Astrocyte of the hippocampus (primary cell): ENCODE measurements around the gene FAM163B.

Experiments
- DNase-seq: peaks from one replicate; pipeline ENCODE4 v3.0.0; 2011; ENCODE audit warnings: low read depth, low spot score

FAM163B gene

DNA sequence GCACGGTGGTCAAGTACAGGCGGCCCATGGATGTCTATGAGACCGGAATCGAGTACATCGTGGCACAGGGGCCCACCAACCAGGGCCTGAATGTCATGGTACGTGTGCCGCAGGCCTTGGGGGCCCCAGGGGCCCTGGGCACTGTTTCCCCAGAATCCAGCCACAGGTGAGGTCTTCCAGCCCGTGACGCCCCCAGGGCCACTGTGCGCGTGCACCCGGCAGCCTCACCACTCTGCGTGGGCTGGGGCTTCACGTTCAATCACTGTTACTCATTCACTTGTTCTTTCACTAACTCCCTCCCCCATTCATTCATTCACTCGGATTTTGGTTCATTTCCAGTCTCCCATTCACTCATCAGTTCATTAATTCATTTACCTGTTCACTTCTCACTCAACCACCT lies 62.1 kb downstream of the FAM163B start:
- DNase-seq = no peak

DNA sequence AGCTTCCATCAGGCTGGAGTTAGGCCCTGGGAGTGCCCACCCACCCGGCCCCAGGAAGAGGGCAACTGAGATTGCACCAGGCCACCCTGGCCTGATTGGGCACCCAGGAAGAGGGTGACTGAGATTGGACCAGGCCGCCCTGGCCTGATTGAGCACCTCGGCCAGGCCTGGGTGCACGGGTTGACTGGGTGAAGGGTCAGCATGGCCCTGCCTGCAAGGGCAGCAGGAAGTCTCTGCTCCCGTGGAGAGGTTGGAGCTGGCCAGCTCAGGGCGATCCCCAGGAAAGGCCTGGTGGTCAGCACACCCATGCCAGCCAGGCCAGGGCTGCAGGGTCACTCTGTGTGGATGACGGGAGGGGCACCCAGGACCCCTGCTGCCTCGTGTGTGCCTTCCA lies 62.9 kb downstream of the FAM163B start:
- no peak for DNase-seq

DNA sequence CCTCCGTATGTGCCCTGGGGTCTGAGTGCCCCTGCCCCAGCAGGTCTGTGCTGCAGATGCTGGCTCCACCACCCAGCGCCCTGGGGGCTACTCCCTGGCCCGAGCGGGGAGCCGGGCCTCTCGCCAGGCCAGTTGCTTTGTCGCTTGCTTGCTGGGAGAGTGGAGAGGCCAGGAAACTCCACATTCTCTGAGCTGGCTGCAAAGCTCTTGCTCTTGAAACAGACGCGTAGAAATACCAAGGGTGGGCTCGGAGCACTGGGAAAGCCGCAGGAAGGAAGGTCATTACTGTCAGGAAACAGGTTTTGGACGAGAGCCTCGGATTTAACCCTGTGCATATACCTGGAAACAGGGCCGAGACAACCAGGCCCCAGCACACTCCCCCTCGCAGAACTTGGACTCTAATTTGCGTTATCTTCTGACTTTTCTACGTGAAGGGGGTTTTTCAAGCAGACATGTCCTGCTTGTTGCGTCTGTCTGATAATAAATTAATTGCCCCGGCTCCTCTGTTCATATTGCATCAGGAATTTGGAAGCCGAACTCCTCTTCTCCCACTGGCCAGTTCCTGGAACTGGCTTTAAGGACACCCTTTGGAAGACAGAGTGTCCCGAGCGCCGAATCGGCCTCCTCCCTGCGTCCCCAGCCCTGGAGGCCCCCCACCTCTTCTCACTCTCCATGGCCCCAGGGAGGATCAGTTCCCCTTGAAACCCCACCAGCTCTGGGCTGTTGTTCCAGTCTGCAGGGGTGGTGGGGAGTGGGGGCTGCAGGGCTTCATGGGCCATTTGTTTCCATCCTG lies 63.5 kb downstream of the FAM163B start:
- no peak for DNase-seq

GRCh38 chr9:133543772-133544467 lies 65.3 kb downstream of the FAM163B start:
- DNase-seq = no peak

- no peak for DNase-seq
Measured at GRCh38 chr9:133542002-133542401, 67.2 kb downstream of the FAM163B start.

GRCh38 chr9:133540698-133541025 lies 68.5 kb downstream of the FAM163B start:
- DNase-seq = no peak

DNA sequence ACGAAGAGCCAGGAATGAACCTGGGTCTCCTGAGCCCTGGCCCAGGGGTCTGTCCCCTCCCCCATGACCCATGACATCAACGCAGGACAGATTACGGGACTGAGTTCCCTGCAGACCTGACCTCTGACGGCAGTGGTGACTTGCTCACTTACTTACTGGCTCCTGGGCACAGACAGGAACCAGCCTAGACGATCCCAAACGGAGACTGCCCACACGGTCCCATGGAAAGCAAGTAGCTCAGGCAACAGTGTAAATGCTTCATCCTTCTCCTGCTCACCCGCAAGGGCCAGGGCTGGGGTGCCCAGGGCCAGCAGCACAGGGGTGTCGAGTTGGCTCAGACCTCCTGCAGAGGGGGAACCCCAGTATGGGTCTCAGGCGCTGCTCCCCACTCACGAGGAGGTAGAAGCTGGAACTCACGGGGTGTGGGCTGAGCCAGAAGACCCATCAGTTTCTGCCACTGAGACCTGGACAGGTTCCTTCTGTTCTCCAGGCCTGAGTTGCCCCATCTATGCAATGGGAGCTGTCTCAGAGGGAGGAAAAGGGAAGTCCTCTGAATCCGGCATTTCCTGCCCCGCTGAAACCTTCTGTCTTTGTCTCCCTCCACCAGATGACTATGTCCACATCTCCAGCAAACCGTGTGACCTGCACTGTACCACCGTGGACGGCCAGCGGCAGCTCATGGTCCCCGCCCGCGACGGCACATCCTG lies 69.0 kb downstream of the FAM163B start:
- no peak for DNase-seq

- no peak for DNase-seq
Measured at GRCh38 chr9:133538851-133539833, 70.0 kb downstream of the FAM163B start.

DNA sequence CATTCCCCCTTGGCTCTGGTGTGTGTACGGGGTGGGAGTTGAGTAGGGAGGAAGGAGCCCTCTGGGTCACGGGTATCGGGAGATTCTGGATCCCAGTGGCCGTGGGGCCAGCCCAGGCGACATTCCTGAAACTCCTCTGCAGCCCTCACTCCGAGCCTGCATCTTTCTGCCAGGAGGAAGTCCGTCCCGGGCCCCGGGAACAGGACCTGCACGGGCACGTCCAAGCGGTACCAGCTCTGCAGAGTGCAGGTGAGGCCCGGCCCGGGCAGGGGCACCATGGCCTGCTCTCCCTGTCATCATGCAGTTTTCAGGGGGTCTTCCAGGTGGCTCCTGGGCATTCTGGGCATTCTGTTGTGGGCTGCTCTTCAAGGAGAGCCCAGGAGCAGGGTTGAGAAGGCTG lies 71.0 kb downstream of the FAM163B start:
- no peak for DNase-seq

DNA sequence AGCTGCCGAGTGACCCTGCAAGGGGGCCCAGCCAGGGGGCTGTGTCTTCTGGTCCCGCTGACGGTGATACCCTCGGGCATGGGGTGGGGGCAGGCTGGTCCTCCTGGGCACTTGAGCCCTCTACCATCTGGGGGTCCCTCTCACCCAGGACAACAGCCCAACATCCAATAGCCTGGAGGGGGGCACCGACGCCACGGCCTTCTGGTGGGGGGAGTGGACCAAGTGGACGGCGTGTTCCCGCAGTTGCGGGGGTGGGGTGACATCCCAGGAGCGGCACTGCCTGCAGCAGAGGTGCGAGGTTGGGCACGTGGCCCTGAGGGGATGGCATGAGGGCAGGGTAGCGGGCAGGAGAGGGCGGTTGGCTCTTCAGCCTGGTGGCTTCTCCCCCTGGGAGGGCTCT lies 71.9 kb downstream of the FAM163B start:
- DNase-seq = no peak

DNA sequence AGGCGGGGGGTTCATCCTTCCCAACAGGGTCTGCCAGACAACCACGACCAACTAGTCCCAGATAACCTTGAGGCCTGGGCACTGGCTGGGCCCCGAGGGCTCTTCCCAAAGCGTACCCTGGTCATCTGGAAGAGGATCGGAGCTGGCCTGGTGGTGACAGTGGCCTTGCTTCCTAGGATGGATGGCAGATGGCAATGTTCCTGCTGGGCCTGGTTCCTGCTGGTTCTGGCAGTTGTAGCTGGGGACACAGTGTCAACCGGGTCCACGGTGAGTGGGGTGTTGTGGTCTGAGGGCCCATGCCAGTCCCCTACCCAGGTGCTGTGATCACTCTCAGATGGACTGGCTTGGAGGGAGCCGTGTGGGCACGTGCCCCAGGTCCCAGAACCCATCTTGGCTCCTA lies 72.7 kb downstream of the FAM163B start:
- no peak for DNase-seq

DNA sequence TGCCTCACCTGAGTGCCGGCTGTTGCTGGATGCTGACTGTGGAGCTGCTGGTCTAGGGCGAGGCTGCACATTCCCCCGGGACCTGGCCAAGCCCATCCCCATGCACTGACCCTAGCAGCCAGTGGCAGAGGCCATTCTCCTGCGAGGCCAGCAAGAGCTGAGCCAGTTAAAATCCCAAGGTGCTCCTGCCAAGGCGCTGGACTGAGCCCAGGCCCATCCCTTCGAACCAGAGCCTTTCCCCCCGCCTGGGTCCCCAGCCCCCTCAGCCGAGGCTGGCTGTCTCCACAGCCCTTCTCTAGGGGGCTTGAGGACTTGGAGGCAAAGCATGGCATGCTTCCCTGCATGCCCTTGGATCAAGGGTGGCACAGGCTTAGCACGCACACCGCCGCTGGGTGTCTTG lies 73.1 kb downstream of the FAM163B start:
- DNase-seq = no peak

DNA sequence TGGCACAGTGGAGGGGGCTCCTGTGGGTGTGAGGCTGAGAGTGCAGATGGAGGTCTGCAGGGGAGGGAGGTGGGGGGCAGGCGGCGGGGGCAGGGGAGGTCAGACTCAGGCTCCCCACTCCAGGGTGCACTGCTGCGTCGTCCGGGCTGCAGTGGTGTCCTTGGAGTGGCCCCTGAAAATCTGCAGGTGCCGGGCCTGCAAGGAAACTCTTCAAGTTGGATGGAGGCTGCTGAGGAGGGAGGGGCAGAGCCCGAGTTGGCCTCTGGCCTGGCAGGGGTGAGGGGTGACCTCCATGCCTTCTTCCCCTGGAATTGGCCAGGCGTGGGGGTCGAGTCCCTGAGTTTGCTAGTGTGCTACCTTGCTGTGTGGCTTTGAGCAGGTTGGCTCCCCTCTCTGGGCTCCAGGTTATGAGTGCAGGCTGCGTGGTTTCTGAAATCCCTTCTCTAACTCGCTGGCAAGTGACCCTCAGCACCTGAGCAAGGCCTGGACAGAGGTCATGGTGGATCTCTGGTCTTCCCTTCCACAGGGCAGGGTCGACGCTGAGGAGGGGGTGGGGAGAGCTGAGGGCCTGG lies 73.8 kb downstream of the FAM163B start:
- DNase-seq = no peak

DNA sequence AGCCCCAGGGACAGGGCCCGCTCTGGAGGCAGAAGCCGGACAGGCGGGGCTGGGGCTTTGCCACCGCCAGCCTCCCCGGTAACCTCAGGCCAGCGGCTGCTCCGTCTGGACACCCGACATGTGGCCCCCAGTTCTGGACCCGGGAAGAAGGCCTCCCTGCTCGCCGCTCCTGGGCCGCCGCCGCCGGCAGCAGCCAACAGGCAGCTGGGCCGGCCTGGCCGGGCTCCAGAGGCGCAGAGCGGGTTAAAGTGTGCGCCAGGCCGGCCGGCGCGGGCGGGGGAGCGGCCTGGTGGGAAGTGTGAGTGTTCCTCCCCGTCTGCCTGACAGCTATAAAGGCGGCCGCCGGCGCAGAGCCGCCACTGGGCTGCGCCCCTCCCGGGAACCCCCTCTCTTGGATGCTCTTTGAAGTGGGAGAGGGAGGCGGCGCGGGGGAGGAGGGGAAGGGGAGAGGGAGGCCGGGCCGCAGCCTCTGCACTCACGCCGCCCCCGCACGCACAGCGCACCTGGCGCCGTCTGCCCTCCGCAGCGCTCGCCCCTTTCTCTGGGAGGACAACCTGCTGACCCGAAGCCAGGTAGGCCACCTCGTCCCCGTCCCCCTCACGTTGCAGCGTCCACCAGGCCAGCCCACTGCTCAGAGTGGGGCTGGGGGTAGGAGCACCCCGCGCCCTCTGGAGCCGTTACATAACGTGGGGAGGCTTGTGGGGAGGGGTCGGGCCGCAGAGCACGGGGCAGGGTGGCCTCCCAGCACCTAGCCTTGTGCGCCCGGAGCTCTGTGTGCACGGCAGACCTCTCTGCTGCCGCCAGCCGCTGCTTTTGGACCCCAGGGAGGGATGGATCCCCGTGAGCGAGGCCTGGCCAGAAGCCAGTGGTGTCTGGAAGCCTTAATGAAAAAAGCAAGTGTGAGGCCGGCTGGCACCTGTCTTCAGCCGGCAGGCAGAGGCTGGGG lies 74.6 kb downstream of the FAM163B start, which contains the start of gene ADAMTSL2:
Gene ADAMTSL2 (plus strand): TSS at position 359 of the 946 bp plus-strand sequence. CDS start 2,009 bp downstream, outside the sequence.
- peak; percentile 84 for DNase-seq

DNA sequence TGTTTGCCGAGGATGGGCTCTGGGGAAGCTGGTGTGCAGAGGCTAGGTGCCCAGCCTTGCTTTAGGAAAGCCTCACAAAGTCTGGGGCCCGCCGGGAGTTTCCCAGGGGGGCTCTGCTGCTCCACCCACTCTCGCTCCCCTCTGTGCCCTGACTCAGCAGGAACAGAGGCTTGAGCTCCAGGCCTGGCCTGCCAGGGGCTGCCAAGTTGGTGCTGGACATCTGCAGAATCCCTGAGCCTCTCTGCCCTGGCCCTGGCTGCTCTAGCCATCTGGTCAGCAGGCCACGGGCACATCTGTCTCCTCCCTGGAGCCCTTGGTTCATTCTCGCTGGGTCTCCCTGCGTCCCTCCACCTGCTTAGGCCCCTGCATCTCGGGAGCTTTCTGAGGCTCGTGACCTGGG lies 75.3 kb downstream of the FAM163B start:
- no peak for DNase-seq

DNA sequence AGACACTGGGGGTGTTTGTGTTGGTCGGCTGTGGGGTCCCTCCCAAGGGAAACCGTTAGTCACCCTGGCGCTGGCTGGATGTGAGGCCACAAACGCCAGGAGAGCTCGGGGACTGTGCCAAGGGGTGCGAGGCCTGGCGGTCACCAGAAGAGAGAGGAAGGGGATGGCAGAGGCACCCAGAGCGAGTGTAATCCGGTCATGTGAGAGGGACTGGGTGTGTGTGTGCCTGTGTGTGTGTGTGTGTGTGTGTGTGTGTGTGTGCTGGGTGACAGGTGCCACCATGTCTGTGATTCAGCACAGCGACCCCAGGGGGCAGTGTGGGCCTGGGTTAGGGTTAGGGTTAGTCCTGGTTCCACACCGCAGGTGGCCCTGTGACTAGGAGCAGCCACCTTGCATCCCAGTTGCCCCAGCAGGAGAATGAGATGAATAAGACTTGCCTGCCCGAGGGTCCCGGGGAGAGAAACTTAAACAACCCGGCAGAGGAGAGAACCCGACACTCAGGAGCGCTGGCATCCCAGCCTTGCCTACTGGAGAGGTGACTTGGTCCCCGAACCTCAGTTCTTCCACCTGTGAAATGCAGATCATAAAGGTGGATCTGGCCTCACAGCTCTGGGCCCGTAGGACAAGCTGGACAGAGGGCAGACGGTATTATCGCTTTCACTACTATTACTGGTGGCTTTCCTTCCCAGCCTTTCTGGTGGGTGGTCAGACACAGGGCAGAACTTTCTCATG lies 76.1 kb downstream of the FAM163B start:
- peak; percentile 55 for DNase-seq

DNA sequence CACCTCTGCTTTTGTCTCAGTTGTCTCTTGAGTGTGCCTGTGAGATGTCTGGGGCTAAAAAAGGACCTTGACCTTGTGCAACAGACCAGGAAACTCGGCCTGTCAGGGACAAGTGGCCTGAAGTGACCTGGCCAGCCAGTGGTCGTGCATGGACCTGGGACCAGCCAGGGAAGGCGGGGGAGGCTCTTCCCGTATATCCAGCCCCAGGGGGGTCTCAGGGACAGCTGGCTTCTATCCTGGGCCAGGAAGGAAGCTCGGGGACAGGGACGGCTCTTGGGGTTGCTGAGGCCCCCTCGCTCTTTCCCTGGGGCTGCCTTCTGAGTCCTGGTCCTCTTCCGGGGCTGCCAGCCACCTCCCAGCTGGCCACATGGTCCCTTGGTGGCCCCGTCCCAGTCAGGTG lies 77.9 kb downstream of the FAM163B start:
- DNase-seq = no peak

DNA sequence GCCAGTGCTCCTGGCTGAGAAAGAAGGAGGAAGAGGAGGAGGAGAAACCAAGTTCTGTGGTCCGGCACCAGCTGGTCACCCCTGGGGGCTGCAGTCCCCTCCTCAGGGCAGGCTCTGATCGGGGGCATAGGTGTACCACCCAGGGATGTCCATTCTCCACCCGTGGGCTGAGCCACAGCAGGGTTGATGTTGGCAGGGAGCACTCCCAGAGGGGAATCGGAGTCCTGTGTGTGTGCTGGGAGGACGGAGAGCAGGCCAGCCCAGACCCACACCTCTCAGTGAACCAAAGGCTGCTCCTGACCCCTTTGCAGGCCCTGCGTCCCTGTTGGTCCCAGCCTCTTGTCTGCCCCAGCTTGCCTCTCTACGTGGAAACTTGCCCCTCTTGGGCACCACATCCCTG lies 79.3 kb downstream of the FAM163B start:
- no peak for DNase-seq

- no peak for DNase-seq
Measured at GRCh38 chr9:133529457-133529856, 79.7 kb downstream of the FAM163B start.
